Fibroblast of mammary gland (primary cell): Measurements from ENCODE around the gene HIVEP3.

Experiments
- DNase-seq: peaks from one replicate; pipeline ENCODE4 v3.0.0-alpha.2; 2010; ENCODE audit warnings: low read depth
- H3K4me3 ChIP-seq: 2 replicates; pipeline ENCODE4 v1.5.1; 2011; ENCODE audit warnings: low read depth, mild to moderate bottlenecking, low read length, moderate library complexity; ENCODE audit not compliant: control insufficient read depth
- CTCF ChIP-seq: conservative IDR thresholded peaks from 2 replicates; pipeline ENCODE4 v1.5.1; 2011; ENCODE audit warnings: low read depth, low read length, inconsistent platforms; ENCODE audit not compliant: control insufficient read depth, insufficient read depth

HIVEP3 gene

GRCh38 chr1:41681331-41682098, 237.2 kb downstream of the HIVEP3 start:
- H3K4me3 ChIP-seq = no peak overlapping the region

GRCh38 chr1:41679994-41680393, 238.7 kb downstream of the HIVEP3 start:
- TF ChIP-seq CTCF = no peak
- no peak for DNase-seq
- H3K4me3 ChIP-seq = no peak overlapping the region

More at GRCh38 chr1:41681331-41682098, 237.2 kb downstream of the HIVEP3 start:
- peak; percentile 90 for DNase-seq
- TF ChIP-seq CTCF = no peak

- TF ChIP-seq CTCF = no peak
- DNase-seq = no peak
- H3K4me3 ChIP-seq = no peak overlapping the region
Measured at GRCh38 chr1:41679531-41679930, 239.2 kb downstream of the HIVEP3 start.

- no peak for TF ChIP-seq CTCF
- H3K4me3 ChIP-seq = no peak overlapping the region
- DNase-seq = peak; percentile 91
Measured at GRCh38 chr1:41678111-41678878, 240.4 kb downstream of the HIVEP3 start.

GRCh38 chr1:41677620-41678019, 241.1 kb downstream of the HIVEP3 start:
- no peak for TF ChIP-seq CTCF
- H3K4me3 ChIP-seq = no peak overlapping the region
- DNase-seq = peak; percentile 91

- no peak for DNase-seq
- no peak overlapping the region for H3K4me3 ChIP-seq
- TF ChIP-seq CTCF = no peak
Measured at GRCh38 chr1:41675401-41675800, 243.3 kb downstream of the HIVEP3 start.
